NK-92 (cell line): Measurements from ENCODE around the gene HSD17B3.
"Not testable (repeated sequence)": the region's sequence is repeated elsewhere in the genome, so short reads cannot be mapped to it uniquely, and the experiment has no call there.

Experiments used
- DNase-seq: peaks from one replicate; lab custom pipeline; 2025; ENCODE audit not compliant: unreplicated experiment; lab: John Stamatoyannopoulos, UW

The HSD17B3 gene

GRCh38 chr9:96201140-96201539, 100.8 kb downstream of the HSD17B3 start:
- DNase-seq: no peak

GRCh38 chr9:96199006-96199405, 103.0 kb downstream of the HSD17B3 start:
- DNase-seq: no peak

DNA sequence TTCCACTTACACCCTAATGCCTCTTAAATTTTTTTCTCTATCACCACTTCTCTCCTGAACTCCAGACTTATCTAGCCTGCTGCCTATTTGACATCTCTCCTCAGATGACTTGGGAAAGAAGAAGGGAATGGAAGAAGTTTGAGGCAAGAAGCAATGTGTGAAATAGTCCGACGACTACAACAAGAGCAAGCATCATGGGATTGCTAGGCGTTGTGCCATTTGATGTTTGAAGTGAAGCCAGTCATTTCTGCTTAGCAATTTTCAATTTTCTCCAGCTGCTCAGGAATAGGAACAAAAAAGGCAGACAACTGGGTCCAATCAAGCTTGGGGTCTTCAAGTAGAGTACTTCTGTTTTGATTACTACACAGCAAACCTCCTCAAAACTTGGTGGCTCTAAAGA, 106.4 kb downstream of the HSD17B3 start:
- no peak for DNase-seq

- DNase-seq: no peak
These were observed 108.7 kb downstream of the HSD17B3 start for GRCh38 chr9:96193236-96193755.

DNA sequence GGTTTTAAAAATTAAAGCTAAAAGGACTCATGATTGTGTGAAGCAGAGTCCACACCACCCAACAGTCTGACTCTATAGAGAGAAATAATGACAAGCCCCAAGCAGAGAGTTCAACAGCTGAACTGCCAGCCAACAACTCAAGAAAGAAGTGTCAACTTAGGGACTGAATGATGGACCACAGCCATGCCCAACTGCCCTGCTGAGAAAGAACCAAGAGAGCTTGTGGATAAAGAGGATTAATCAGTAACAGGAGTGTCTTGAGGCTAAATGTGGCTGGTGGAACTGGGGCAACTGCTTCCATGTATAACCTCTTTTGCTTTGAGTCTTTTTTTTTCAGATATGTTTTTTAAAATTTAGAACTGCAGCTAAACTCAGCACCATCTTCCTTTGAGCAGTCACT, 109.3 kb downstream of the HSD17B3 start:
- no peak for DNase-seq

DNA sequence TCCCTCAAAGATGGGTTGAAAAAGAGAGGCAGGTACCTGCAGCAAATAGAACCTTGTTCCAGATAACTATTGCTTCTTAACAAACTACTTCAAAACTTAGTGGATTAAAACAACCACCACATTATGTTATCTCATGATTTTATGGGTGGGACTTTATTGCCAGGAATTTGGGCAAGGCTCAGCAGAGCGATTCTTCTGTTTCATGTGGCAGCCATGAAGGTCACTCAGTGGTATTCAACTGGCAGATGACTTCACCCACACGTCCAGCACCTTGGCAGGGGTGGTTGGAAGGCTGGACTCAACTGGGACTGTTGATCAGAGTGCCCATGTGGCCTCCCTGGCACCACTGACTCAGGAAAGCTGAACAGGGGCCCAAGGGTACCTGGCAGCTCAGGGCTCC, 112.0 kb downstream of the HSD17B3 start:
- DNase-seq: no peak

DNA sequence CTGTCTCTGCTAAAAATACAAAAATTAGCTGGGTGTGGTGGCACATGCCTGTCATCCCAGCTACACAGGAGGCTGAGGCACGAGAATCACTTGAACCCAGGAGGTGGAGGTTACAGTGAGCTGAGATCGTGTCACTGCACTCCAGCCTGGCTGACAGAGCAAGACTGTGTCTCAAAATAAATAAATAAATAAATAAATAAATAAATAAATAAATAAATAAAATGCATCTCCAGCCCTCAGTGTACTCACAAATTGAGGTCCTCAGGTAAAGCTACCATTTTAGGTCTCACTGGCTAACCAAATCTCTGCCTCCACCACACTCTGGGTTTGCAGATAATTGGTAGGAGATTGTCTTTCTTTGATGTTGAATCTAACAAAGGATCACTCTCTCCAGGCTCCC, 112.4 kb downstream of the HSD17B3 start:
- not testable (repeated sequence) for DNase-seq

GRCh38 chr9:96188571-96188970, 113.4 kb downstream of the HSD17B3 start:
- no peak for DNase-seq

DNA sequence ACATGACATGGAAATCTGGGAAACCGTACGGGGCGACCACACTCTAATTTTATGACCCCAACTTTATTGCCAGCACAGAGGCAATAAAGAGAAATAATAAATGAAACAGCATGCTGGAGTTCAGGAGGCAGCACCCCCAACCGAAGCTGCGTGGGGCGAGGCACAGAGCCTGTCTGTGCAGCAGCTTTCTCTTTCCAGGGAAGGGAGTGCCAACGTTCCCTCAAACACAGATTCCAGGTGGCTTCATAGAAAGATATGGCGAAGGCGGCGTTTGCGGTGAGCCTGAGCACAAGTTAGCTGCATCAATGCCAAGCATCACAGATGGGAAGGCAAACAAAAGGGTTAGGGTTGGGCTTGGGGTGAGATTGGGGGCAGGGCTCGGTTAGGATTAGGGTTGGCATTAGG, 114.8 kb downstream of the HSD17B3 start:
- DNase-seq: no peak

- no peak for DNase-seq
These were observed 115.4 kb downstream of the HSD17B3 start for GRCh38 chr9:96186591-96187011.

DNA sequence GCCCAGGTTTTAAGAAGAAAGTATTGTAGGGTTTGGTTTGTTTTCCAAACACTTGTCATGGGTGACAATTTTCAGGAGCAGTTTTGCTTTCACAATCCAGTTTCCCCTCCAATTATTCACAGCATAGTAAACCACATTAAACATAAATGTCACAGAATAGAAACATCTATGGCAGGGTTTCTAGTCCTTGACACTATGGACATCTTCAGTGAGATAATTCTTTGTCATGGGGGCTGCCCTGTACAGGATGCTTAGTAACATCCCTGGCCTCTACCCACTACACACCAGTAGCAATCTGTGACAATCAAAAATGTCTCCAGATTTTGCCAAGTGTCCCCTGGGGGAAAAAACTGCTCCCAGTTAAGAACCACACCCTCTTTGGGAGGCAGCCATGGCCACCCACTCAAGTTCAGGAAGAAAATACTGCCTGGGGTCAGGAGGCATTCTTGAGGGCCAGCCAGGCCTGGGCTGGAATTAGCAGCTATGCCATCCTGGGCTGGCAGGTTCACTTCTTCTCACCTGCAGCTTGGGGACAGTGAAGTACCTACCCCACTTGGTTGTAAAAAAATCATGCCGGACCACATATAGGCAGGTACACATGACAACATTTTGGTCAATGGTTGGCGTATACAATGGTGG, 116.3 kb downstream of the HSD17B3 start:
- no peak for DNase-seq
